Measurements from ENCODE around the gene WIF1. TPM values are rescaled to one million over a fixed set of nuclear protein-coding genes. Genes with fewer than 3 reads are reported as not detected.

Gene WIF1
- total and polyA plus RNA-seq, 10 of the 15 experiments (the other 5 are each of a cell fraction or from before 2014, with no cell fraction given), result 0.04 to 0.05 (median 0.05) TPM; not detected in 7

- ChIA-PET RAD21 (ENCODE audit: unreplicated experiment) (no interaction called here), CTCF (no interaction called here), SMC1A (ENCODE audit: uncharacterized antibody, unreplicated experiment) (interaction anchor here (0.8 to 1.4 kb wide), 3 partner anchors 29 to 102 kb away, joined by 3 to 4 read pairs (median 3); no protein-coding TSS in a partner anchor), POLR2A (no interaction called here)
- Histone ChIP-seq H3K27ac (ENCODE audit: control insufficient read depth, insufficient read depth) (no peak overlapping the region), H3K4me3 (no peak overlapping the region), H4K20me1 (ENCODE audit: control insufficient read depth, insufficient read depth) (no peaks in the 10 kb centered on the region), H3K4me2 (ENCODE audit: control insufficient read depth, insufficient read depth) (no peak overlapping the region), H3K27me3 (replicated peaks in 1 of 2; ENCODE audit: control insufficient read depth in 2 of 2, insufficient read depth in 2 of 2, low read length in 1 of 2) (no peaks in the 10 kb centered on the region), H3K9ac (ENCODE audit: control insufficient read depth, insufficient read depth, low read length) (no peak overlapping the region), H3K9me3 (replicated peaks; ENCODE audit: control insufficient read depth, insufficient read depth, low read length) (no peaks in the 10 kb centered on the region), H3K36me3 (ENCODE audit: control insufficient read depth in 2 of 2, insufficient read depth in 2 of 2, low read length in 1 of 2) (no peaks in the 10 kb centered on the region), H3K79me2 (ENCODE audit: control insufficient read depth, insufficient read depth, low read length) (no peaks in the 10 kb centered on the region), H3K4me1 (ENCODE audit: control insufficient read depth, insufficient read depth, low read length) (no peaks in the 10 kb centered on the region), H2AFZ (ENCODE audit: control insufficient read depth, low read depth, low read length) (no peak overlapping the region)
- BruUV-seq (replicated peaks), result no TSS peak
- intact Hi-C loops (cut with micrococcal nuclease; ENCODE audit: unreplicated experiment) (no loop called here), in situ Hi-C loops (cut with MboI) (no loop called here)
- DNase-seq (ENCODE audit: low read depth, low spot score) (no peak), FAIRE-seq (no peak), ATAC-seq (no peak)
- WGBS (ENCODE audit: insufficient coverage, insufficient replicate concordance, low lambda C conversion rate, missing lambda C conversion rate), result 20% methylated on average over 2 of the region's 2 CpGs
- TF ChIP-seq CHD2 (IDR thresholded peaks at IDR 0.05; ENCODE audit: borderline replicate concordance, low read depth, low read length) (no peak), ZNF592 (IDR thresholded peaks at IDR 0.05) (no peak), MYC (IDR thresholded peaks at IDR 0.05; ENCODE audit: insufficient read depth, insufficient read length, insufficient replicate concordance, low read length, severe bottlenecking) (no peak), ZNF217 (IDR thresholded peaks at IDR 0.05) (no peak)
These were observed 97.6 kb downstream of the WIF1 start for GRCh38 chr12:65023485-65023884.
